Renal cortical epithelial cell (primary cell): ENCODE data around the gene CORO1C. TPM values are rescaled to one million over a fixed set of nuclear protein-coding genes. Genes with fewer than 3 reads are reported as not detected.
"Not testable (repeated sequence)": the region's sequence is repeated elsewhere in the genome, so short reads cannot be mapped to it uniquely, and the experiment has no call there.

Experiments used
- DNase-seq: peaks from one replicate; pipeline ENCODE4 v3.0.0-alpha.2; 2011; ENCODE audit warnings: low read depth
- total RNA-seq: library from RNA; depleted of rRNA; stranded (reverse); fragments of >200 nt; gene quantifications from 2 replicates; pipeline ENCODE4 v1.2.3, GENCODE V29; 2014

Gene CORO1C
- total RNA-seq = 215 and 235 TPM in 2 replicates

GRCh38 chr12:108731105-108731865 lies at the start of gene CORO1C:
TSS of gene CORO1C (minus strand) at chr12:108731518. CDS start at chr12:108701318, 30,200 bp downstream.
- peak; percentile 87 for DNase-seq

- DNase-seq = no peak
Measured at GRCh38 chr12:108779998-108780688, 48.8 kb upstream of the CORO1C start.

- DNase-seq = no peak
Measured at GRCh38 chr12:108778053-108778452, 46.7 kb upstream of the CORO1C start.

- DNase-seq = no peak
Measured at GRCh38 chr12:108777156-108777555, 45.8 kb upstream of the CORO1C start.

- peak; percentile 73 for DNase-seq
Measured at GRCh38 chr12:108773798-108774788, 42.8 kb upstream of the CORO1C start.

GRCh38 chr12:108772891-108773797 lies 41.8 kb upstream of the CORO1C start:
- no peak for DNase-seq

GRCh38 chr12:108772247-108772646 lies 40.9 kb upstream of the CORO1C start:
- DNase-seq = no peak

- not testable (repeated sequence) for DNase-seq
Measured at GRCh38 chr12:108771835-108772234, 40.5 kb upstream of the CORO1C start.

GRCh38 chr12:108770963-108771362 lies 39.6 kb upstream of the CORO1C start:
- DNase-seq = no peak

- no peak for DNase-seq
Measured at GRCh38 chr12:108770269-108770829, 39.0 kb upstream of the CORO1C start.

GRCh38 chr12:108768591-108769500 lies 37.5 kb upstream of the CORO1C start:
- DNase-seq = no peak

GRCh38 chr12:108766294-108766693 lies 35.0 kb upstream of the CORO1C start:
- DNase-seq = no peak

GRCh38 chr12:108765289-108765764 lies 34.0 kb upstream of the CORO1C start:
- DNase-seq = no peak

- no peak for DNase-seq
Measured at GRCh38 chr12:108764540-108765288, 33.4 kb upstream of the CORO1C start.

- DNase-seq = no peak
Measured at GRCh38 chr12:108761226-108761625, 29.9 kb upstream of the CORO1C start.

GRCh38 chr12:108759924-108760323 lies 28.6 kb upstream of the CORO1C start:
- no peak for DNase-seq

GRCh38 chr12:108757856-108758255 lies 26.5 kb upstream of the CORO1C start:
- no peak for DNase-seq

- no peak for DNase-seq
Measured at GRCh38 chr12:108756421-108756820, 25.1 kb upstream of the CORO1C start.

- no peak for DNase-seq
Measured at GRCh38 chr12:108755481-108755880, 24.2 kb upstream of the CORO1C start.
